Upper lobe of left lung (tissue), 4 donors: ENCODE results near the gene PLEKHG3.

Experiments used
- EP300 ChIP-seq, 4 donors: sonication (generic); formaldehyde crosslinking; IDR thresholded peaks; one replicate each; pipeline ENCODE4 v1.5.1; 2017; ENCODE audit warnings: antibody characterized with exemption in 4 of 4, control low read depth in 2 of 4
- POLR2A ChIP-seq, 4 donors: fragments of 450-650 bp; IDR thresholded peaks; one replicate each; pipeline ENCODE4 v1.5.1; 2016 to 2017; ENCODE audit warnings: antibody characterized with exemption in 4 of 4, mild to moderate bottlenecking in 2 of 4
- POLR2AphosphoS5 ChIP-seq, 2 donors: sonication (generic); formaldehyde crosslinking; IDR thresholded peaks; one replicate each; pipeline ENCODE4 v1.5.1; 2017; ENCODE audit warnings: antibody characterized with exemption in 2 of 2
- TF ChIP-seq, protein P1 (sequence below), 6 experiments: fragments of 450-650 bp in 4 of 6; fragments of 200-600 bp in 2 of 6; sonication (generic) in 2 of 6; IDR thresholded peaks; one replicate each; pipeline ENCODE4 v1.5.1; 2016 to 2019; ENCODE audit warnings: antibody characterized with exemption in 6 of 6

DNA sequence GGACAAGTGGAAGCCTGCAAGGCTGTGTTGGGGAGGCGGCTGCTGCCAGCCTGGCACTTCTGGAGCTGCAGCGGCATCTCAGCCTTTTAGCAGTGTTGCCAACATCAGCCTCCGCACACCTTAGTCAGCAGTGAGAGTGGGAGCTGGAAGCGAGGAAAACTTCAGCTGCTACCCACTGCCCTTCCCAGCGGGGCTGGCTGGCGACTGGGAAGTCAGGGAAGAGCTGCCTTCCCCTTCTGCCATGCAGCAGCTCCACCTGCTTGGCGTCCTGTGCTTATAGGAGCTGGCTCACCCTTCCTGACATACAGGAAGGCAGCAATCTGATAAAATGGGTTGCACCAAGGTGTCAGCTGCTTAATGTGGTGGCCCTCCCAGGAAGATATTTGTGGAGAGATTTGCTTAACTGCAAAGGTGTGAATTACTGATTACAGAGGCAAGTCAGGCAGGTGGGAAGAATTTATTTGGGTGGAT, 15.4 kb upstream of the PLEKHG3 start:
- TF ChIP-seq, protein P1, sequence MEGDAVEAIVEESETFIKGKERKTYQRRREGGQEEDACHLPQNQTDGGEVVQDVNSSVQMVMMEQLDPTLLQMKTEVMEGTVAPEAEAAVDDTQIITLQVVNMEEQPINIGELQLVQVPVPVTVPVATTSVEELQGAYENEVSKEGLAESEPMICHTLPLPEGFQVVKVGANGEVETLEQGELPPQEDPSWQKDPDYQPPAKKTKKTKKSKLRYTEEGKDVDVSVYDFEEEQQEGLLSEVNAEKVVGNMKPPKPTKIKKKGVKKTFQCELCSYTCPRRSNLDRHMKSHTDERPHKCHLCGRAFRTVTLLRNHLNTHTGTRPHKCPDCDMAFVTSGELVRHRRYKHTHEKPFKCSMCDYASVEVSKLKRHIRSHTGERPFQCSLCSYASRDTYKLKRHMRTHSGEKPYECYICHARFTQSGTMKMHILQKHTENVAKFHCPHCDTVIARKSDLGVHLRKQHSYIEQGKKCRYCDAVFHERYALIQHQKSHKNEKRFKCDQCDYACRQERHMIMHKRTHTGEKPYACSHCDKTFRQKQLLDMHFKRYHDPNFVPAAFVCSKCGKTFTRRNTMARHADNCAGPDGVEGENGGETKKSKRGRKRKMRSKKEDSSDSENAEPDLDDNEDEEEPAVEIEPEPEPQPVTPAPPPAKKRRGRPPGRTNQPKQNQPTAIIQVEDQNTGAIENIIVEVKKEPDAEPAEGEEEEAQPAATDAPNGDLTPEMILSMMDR (IDR thresholded peaks at IDR 0.05): no peak
- TF ChIP-seq EP300 (IDR thresholded peaks at IDR 0.05): no peak
- TF ChIP-seq POLR2AphosphoS5 (IDR thresholded peaks at IDR 0.05): no peak
- no peak for TF ChIP-seq POLR2A (IDR thresholded peaks at IDR 0.05)
